ENCODE data around the gene MPDZ.

MPDZ gene

DNA sequence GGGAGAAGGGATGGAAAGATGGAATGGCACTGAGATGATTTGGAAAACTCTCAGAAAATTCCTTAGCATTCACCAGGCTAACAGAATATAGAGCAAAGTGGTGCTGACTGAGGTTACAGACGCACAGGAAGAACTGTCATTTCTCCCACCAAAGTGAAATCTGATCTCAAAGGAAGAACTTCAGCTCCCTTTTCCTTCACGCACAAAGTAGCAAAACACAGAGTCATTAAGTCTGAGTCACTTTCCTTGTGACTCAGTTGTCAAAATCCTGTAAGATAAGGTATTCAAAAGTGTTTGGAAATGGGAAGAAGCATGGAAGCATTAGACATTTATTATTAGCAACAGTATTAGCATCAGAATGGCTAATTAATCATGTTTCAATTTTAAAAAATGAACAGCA, 11.7 kb downstream of the MPDZ start (continued):
- TF ChIP-seq ZNF626 (tag by site-specific recombination; IDR thresholded peaks at IDR 0.05) (no peak), ZBTB1 (tag by site-specific recombination; IDR thresholded peaks at IDR 0.05) (no peak), OSR2 (tag by site-specific recombination; IDR thresholded peaks at IDR 0.05) (peak; percentile 76), ZNF423 (tag by site-specific recombination; IDR thresholded peaks at IDR 0.05) (no peak), ZNF704 (tag by site-specific recombination; IDR thresholded peaks at IDR 0.05) (no peak), ZNF132 (tag by site-specific recombination; IDR thresholded peaks at IDR 0.05; ENCODE audit: borderline replicate concordance) (no peak), KLF10 (tag by site-specific recombination; IDR thresholded peaks at IDR 0.05) (no peak), ZNF280D (tag by site-specific recombination; IDR thresholded peaks at IDR 0.05) (no peak), ZNF785 (tag by site-specific recombination; IDR thresholded peaks at IDR 0.05) (no peak), PRDM1 (tag by site-specific recombination; IDR thresholded peaks at IDR 0.05) (peak; percentile 45), ZNF335 (tag by site-specific recombination; conservative IDR thresholded peaks at IDR 0.05) (0 out of 2 replicates have a peak, but pooled peaks have one; percentile 4), GLIS1 (tag by site-specific recombination; IDR thresholded peaks at IDR 0.05) (no peak), ZNF211 (tag by site-specific recombination; IDR thresholded peaks at IDR 0.05; ENCODE audit: low read depth) (no peak), SCRT2 (tag by site-specific recombination; IDR thresholded peaks at IDR 0.05) (no peak), ZXDB (tag by site-specific recombination; IDR thresholded peaks at IDR 0.05) (peak; percentile 23; the same call in 1 of the 2 replicates), KLF17 (tag by site-specific recombination; IDR thresholded peaks at IDR 0.05) (no peak), ZNF776 (tag by site-specific recombination; IDR thresholded peaks at IDR 0.05; ENCODE audit: borderline replicate concordance) (no peak), ZNF341 (tag by site-specific recombination; IDR thresholded peaks at IDR 0.05; ENCODE audit: low read depth) (no peak), ZSCAN18 (tag by site-specific recombination; IDR thresholded peaks at IDR 0.05) (no peak), ZNF169 (tag by site-specific recombination; IDR thresholded peaks at IDR 0.05) (no peak), ZNF677 (tag by site-specific recombination; IDR thresholded peaks at IDR 0.05) (no peak), ZNF514 (tag by site-specific recombination; IDR thresholded peaks at IDR 0.05) (no peak), ZNF157 (tag by site-specific recombination; IDR thresholded peaks at IDR 0.05) (no peak), ZNF19 (tag by site-specific recombination; IDR thresholded peaks at IDR 0.05; ENCODE audit: low read depth) (no peak), ZNF571 (tag by site-specific recombination; IDR thresholded peaks at IDR 0.05) (no peak)
- TF ChIP-seq, protein P1, sequence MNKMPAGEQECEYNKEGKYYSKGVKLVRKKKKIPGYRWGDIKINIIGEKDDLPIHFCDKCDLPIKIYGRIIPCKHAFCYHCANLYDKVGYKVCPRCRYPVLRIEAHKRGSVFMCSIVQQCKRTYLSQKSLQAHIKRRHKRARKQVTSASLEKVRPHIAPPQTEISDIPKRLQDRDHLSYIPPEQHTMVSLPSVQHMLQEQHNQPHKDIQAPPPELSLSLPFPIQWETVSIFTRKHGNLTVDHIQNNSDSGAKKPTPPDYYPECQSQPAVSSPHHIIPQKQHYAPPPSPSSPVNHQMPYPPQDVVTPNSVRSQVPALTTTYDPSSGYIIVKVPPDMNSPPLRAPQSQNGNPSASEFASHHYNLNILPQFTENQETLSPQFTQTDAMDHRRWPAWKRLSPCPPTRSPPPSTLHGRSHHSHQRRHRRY (tag by site-specific recombination; IDR thresholded peaks at IDR 0.05) = no peak
- TF ChIP-seq, protein P2, sequence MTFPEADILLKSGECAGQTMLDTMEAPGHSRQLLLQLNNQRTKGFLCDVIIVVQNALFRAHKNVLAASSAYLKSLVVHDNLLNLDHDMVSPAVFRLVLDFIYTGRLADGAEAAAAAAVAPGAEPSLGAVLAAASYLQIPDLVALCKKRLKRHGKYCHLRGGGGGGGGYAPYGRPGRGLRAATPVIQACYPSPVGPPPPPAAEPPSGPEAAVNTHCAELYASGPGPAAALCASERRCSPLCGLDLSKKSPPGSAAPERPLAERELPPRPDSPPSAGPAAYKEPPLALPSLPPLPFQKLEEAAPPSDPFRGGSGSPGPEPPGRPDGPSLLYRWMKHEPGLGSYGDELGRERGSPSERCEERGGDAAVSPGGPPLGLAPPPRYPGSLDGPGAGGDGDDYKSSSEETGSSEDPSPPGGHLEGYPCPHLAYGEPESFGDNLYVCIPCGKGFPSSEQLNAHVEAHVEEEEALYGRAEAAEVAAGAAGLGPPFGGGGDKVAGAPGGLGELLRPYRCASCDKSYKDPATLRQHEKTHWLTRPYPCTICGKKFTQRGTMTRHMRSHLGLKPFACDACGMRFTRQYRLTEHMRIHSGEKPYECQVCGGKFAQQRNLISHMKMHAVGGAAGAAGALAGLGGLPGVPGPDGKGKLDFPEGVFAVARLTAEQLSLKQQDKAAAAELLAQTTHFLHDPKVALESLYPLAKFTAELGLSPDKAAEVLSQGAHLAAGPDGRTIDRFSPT (tag by site-specific recombination; IDR thresholded peaks at IDR 0.05) = no peak
- TF ChIP-seq, protein P3, sequence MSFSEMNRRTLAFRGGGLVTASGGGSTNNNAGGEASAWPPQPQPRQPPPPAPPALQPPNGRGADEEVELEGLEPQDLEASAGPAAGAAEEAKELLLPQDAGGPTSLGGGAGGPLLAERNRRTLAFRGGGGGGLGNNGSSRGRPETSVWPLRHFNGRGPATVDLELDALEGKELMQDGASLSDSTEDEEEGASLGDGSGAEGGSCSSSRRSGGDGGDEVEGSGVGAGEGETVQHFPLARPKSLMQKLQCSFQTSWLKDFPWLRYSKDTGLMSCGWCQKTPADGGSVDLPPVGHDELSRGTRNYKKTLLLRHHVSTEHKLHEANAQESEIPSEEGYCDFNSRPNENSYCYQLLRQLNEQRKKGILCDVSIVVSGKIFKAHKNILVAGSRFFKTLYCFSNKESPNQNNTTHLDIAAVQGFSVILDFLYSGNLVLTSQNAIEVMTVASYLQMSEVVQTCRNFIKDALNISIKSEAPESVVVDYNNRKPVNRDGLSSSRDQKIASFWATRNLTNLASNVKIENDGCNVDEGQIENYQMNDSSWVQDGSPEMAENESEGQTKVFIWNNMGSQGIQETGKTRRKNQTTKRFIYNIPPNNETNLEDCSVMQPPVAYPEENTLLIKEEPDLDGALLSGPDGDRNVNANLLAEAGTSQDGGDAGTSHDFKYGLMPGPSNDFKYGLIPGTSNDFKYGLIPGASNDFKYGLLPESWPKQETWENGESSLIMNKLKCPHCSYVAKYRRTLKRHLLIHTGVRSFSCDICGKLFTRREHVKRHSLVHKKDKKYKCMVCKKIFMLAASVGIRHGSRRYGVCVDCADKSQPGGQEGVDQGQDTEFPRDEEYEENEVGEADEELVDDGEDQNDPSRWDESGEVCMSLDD (tag by site-specific recombination; IDR thresholded peaks at IDR 0.05) = no peak
